A673 (cell line): ENCODE measurements around the gene SDHB. TPM values are rescaled to one million over a fixed set of nuclear protein-coding genes. Genes with fewer than 3 reads are reported as not detected.
A peak's percentile ranks its signal among the peaks of the same experiment; 100 is the strongest.

Experiments
- BruUV-seq: library from RNA; stranded (reverse); fragments of 400-500 nt; replicated peaks from 2 replicates; lab custom pipeline; 2021; lab: Mats Ljungman, UMichigan
- CTCF ChIA-PET: fragments of 300-600 bp; sonication (Branson Sonifier 250); formaldehyde crosslinking; loops from one replicate; lab custom pipeline; 2022; ENCODE audit warnings: antibody characterized with exemption; lab: Charles Lee
- POLR2A ChIA-PET: fragments of 300-600 bp; sonication (Branson Sonifier 250); formaldehyde crosslinking; loops from one replicate; lab custom pipeline; 2022; ENCODE audit warnings: antibody characterized with exemption; ENCODE audit not compliant: low non-redundant PET; lab: Charles Lee
- DNase-seq: peaks from one replicate; pipeline ENCODE4 v3.0.0-alpha.2; 2015; ENCODE audit warnings: low spot score
- H3K27ac ChIP-seq: fragments of 200-600 bp; sonication (generic); 2 replicates; pipeline ENCODE4 v1.5.1; 2016; ENCODE audit warnings: mixed run types, low read depth, mild to moderate bottlenecking, mixed read lengths, antibody characterized with exemption, low read length; ENCODE audit not compliant: poor library complexity, severe bottlenecking
- H3K27me3 ChIP-seq: fragments of 200-600 bp; sonication (generic); replicated peaks from 2 replicates; pipeline ENCODE4 v1.6.1; 2017; ENCODE audit warnings: mixed run types, low read depth, mild to moderate bottlenecking, mixed read lengths, antibody characterized with exemption, low read length; ENCODE audit not compliant: insufficient read depth, poor library complexity
- H3K36me3 ChIP-seq: fragments of 200-600 bp; sonication (generic); 2 replicates; pipeline ENCODE4 v1.6.1; 2016; ENCODE audit warnings: mixed run types, mild to moderate bottlenecking, mixed read lengths, antibody characterized with exemption, low read length; ENCODE audit not compliant: insufficient read depth, poor library complexity, severe bottlenecking
- H3K4me1 ChIP-seq: fragments of 200-600 bp; sonication (generic); 2 replicates; pipeline ENCODE4 v1.6.1; 2017; ENCODE audit warnings: mixed run types, mild to moderate bottlenecking, mixed read lengths, antibody characterized with exemption, low read length; ENCODE audit not compliant: insufficient read depth, poor library complexity, severe bottlenecking
- H3K4me3 ChIP-seq: fragments of 200-600 bp; sonication (generic); 2 replicates; pipeline ENCODE4 v1.5.1; 2016; ENCODE audit warnings: low read depth, mixed run types, mild to moderate bottlenecking, mixed read lengths, low read length; ENCODE audit not compliant: poor library complexity, severe bottlenecking
- H3K9me3 ChIP-seq: fragments of 200-600 bp; sonication (generic); 2 replicates; pipeline ENCODE4 v1.6.1; 2016; ENCODE audit warnings: mixed run types, low read depth, mild to moderate bottlenecking, mixed read lengths, antibody characterized with exemption, low read length; ENCODE audit not compliant: poor library complexity, severe bottlenecking
- CTCF ChIP-seq: fragments of 300-800, 200-600 bp; sonication (generic); conservative IDR thresholded peaks from 2 replicates; pipeline ENCODE4 v1.5.1; 2017; ENCODE audit warnings: low read depth, mild to moderate bottlenecking, antibody characterized with exemption, low read length, moderate library complexity, mixed read lengths
- EZH2 ChIP-seq: fragments of 200-600 bp; sonication (generic); IDR thresholded peaks from 2 replicates; pipeline ENCODE4 v1.6.1; 2017; ENCODE audit warnings: borderline replicate concordance, low read depth, mild to moderate bottlenecking, mixed read lengths, antibody characterized with exemption, low read length; ENCODE audit not compliant: poor library complexity, severe bottlenecking
- intact Hi-C: fragments of 100-400 bp; cut with micrococcal nuclease; formaldehyde crosslinking; loops from one replicate; pipeline ENCODE4 v1.10.0; 2022; ENCODE audit not compliant: unreplicated experiment
- total RNA-seq: library from RNA; stranded (reverse); gene quantifications from 2 replicates; pipeline ENCODE4 v1.2.3, GENCODE V29; 2021

SDHB gene
- total RNA-seq, 1 experiment from 2014 or later, result 208 TPM

- Histone ChIP-seq H3K9me3 (no peaks in the 10 kb centered on the region), H3K4me1 (peaks cover 13% of the 10 kb centered on the region), H3K27ac (no peak overlapping the region), H3K36me3 (no peaks in the 10 kb centered on the region), H3K4me3 (no peak overlapping the region), H3K27me3 (no peaks in the 10 kb centered on the region)
- TF ChIP-seq CTCF, result no peak
- TF ChIP-seq EZH2, result no peak
- no TSS peak for BruUV-seq
- POLR2A ChIA-PET, result no interaction called here
- intact Hi-C loops, result loop anchor here (2.0 kb wide), 1 partner anchor 27 kb away; no protein-coding TSS in a partner anchor
- CTCF ChIA-PET, result no interaction called here
- no peak for DNase-seq
Measured at GRCh38 chr1:16981269-16981849, 72.5 kb downstream of the SDHB start.

GRCh38 chr1:16980473-16981268, 73.2 kb downstream of the SDHB start, which contains the start of gene MFAP2:
Gene MFAP2 (minus strand): TSS chr1:16980620. CDS start chr1:16978273, 2,347 bp downstream.
- H3K4me3 ChIP-seq, result peak within 1 kb of the TSS; percentile 92
- no peaks in the 10 kb centered on the region for H3K9me3 ChIP-seq
- H3K36me3 ChIP-seq, result no peaks in the 10 kb centered on the region
- peak; percentile 54 for DNase-seq
- ChIA-PET POLR2A (interaction anchor here (0.7 kb wide), 1 partner anchor 83 kb away, joined by 5 read pairs; no protein-coding TSS in a partner anchor), CTCF (interaction anchor here (0.7 kb wide), 1 partner anchor 29 kb away, joined by 3 read pairs; no protein-coding TSS in a partner anchor)
- H3K27me3 ChIP-seq, result no peaks in the 10 kb centered on the region
- intact Hi-C loops, result loop anchor here (2.0 kb wide), 1 partner anchor 28 kb away; no protein-coding TSS in a partner anchor
- TF ChIP-seq EZH2 (no peak), CTCF (no peak)
- H3K4me1 ChIP-seq, result peaks cover 13% of the 10 kb centered on the region
- H3K27ac ChIP-seq, result peak within 1 kb of the TSS; percentile 86
- BruUV-seq, result no TSS peak

GRCh38 chr1:16979475-16980327, 74.1 kb downstream of the SDHB start:
- DNase-seq, result peak; percentile 59
- H3K36me3 ChIP-seq, result no peaks in the 10 kb centered on the region
- ChIA-PET POLR2A (interaction anchor here (0.7 kb wide), 1 partner anchor 84 kb away, joined by 5 read pairs; no protein-coding TSS in a partner anchor), CTCF (interaction anchor here (0.5 to 0.7 kb wide), 3 partner anchors 28 to 386 kb away, joined by 3 to 7 read pairs (median 4); no protein-coding TSS in a partner anchor)
- peak overlapping the region; percentile 92 for H3K4me3 ChIP-seq
- intact Hi-C loops, result loop anchor here (2.0 kb wide), 1 partner anchor 29 kb away; no protein-coding TSS in a partner anchor
- TF ChIP-seq CTCF (no peak), EZH2 (no peak)
- H3K27ac ChIP-seq, result peak overlapping the region; percentile 86
- no peaks in the 10 kb centered on the region for H3K9me3 ChIP-seq
- BruUV-seq, result no TSS peak
- H3K27me3 ChIP-seq, result no peaks in the 10 kb centered on the region
- H3K4me1 ChIP-seq, result peaks cover 13% of the 10 kb centered on the region
